ENCODE results near the gene GALNT13.

GRCh38 chr2:153939124-153939796, 67.5 kb downstream of the GALNT13 start:
- no peak for TF ChIP-seq SUZ12 (IDR thresholded peaks at IDR 0.05; ENCODE audit: extremely low read depth, insufficient read depth, insufficient read length)
- no peak for TF ChIP-seq YY1 (IDR thresholded peaks at IDR 0.05; ENCODE audit: insufficient read depth, insufficient read length)
- TF ChIP-seq ZNF274 (IDR thresholded peaks at IDR 0.05; ENCODE audit: low read depth, low read length), result no peak

All from NT2/D1 (cell line).